IPS-NIHi11 (cell line): ENCODE measurements around the gene ACOXL.
A peak's percentile ranks its signal among the peaks of the same experiment; 100 is the strongest.
"Not testable (repeated sequence)": the region's sequence is repeated elsewhere in the genome, so short reads cannot be mapped to it uniquely, and the experiment has no call there.

Experiments
- DNase-seq: peaks from one replicate; pipeline ENCODE4 v3.0.0; 2012; ENCODE audit warnings: mixed read lengths, low spot score

The ACOXL gene

DNA sequence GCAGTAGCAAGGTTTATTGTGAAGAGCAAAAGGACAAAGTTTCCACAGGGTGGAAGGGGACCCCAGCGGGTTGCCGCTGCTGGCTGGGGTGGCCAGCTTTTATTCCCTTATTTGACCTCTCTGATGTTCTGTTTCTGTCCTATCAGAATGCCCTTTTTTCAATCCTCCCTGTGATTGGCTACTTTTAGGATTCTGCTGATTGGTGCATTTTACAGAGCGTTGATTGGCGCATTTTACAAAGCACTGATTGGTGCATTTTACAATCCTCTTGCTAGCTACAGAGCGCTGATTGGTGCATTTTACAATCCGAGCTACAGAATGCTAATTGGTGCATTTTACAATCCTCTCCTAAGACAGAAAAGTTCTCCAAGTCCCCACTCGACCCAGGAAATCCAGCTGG, 123.5 kb downstream of the ACOXL start:
- DNase-seq: not testable (repeated sequence)

- DNase-seq: no peak
Observed at GRCh38 chr2:110858135-110858725, 125.9 kb downstream of the ACOXL start.

- no peak for DNase-seq
Observed at GRCh38 chr2:110858993-110859701, 126.8 kb downstream of the ACOXL start.

GRCh38 chr2:110860630-110861029, 128.3 kb downstream of the ACOXL start:
- DNase-seq: no peak

DNA sequence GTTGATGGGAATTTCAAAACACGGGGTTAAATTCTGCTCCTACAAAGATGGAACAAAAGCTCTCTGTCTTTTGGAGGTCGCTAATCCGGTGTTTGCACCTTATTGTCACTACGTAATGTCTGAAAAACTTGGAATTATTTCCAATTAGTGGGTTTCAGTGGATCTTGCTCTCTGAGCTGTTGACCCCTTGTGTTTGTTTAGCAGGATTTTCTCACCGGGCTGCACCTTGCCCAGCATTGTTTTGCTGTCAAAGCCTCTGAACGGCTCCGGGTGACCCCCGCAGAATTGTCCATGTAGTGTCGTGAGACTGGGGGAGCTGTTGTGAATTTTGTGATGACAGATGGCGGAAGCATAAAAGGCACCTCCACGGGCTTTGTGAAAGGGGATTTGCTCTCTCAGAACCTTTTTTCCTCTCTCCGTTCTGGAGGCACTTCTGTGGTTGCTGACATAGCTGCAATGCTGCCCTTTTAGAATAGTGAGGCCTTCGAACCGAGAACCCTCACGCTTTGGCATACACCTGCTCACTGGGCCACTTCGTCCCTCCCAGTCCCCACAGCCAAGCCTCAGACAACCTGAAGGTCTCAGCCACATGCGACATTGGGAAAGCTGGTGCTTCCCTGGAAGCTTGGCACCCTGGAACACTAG, 129.4 kb downstream of the ACOXL start:
- DNase-seq: no peak

DNA sequence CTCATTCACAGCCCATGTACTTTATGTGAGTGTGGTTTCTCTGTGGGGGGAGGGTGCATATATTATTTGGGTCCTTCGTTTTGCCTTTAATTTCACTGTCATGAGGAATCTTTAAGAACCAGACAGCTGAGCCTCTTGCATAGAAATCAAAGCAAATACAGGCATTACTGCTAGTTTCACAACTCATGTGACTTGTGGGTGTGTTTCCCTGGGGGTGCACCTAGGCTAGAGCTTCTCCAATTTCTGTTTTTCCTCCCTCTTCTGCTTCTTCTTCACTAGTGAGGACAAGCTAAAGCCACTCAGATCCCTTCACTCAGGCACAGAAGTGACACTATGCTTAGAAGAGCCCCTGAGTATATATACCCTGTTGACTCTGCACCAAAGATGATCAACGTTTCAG, 131.4 kb downstream of the ACOXL start:
- DNase-seq: no peak

DNA sequence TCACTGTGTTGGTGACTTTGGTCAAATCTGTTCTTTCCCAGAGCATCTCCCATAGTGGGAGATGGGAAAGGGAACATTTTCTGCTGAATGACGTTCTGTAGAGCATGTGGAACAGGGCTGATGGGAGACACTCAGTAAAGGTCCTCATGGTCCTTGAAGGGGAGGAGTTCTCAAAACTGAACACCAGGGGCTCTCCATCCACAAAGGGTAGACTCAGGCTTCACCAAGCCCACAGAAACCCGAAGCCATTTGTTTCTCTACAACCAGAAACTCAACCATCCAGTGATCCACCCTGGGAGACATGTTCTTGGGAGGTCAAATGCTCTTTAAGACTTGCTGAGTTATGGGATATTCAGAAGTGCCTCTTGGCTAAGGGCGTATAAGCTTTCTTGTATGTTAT, 131.8 kb downstream of the ACOXL start:
- DNase-seq: no peak

GRCh38 chr2:110864731-110865130, 132.4 kb downstream of the ACOXL start:
- DNase-seq: no peak

DNA sequence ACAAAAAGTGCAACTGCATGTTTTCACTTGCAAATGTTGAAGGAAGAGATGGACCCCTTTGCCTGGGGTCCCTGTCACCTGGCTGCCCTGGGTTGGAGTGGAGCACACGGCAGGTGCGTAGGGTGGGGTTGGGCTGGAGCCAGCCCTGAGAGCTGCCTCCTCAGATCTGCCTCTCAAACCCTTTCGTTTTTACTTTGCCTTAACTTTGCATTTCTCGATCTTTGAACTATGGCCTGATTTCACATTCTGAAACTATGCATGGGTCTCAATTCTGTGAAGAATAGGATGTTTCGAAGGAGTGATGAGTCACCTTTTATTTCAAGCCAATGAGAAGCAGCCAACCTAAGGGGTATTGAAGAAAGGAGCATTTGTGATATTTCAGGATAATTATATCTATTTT, 132.8 kb downstream of the ACOXL start:
- DNase-seq: no peak

DNA sequence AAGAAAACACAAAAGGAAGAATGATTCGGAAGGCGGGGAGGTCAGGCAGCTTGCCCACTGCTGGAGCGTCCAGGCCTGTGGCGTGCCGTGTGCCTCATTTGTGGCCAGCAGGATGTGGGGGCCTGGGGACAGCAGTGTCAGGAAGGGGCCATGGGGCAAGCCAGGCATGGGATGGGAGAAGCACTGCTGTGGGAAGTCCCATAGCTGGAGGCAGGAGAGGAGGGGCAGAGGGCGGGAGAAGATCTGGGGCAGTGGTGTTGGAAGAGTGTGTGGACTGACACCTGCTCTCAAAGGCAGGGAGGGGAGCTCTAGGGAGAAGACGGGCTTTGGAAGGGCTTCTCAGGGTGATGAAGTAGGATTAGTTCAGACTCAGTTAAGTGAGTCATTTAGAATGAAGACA, 133.7 kb downstream of the ACOXL start:
- DNase-seq: no peak

DNA sequence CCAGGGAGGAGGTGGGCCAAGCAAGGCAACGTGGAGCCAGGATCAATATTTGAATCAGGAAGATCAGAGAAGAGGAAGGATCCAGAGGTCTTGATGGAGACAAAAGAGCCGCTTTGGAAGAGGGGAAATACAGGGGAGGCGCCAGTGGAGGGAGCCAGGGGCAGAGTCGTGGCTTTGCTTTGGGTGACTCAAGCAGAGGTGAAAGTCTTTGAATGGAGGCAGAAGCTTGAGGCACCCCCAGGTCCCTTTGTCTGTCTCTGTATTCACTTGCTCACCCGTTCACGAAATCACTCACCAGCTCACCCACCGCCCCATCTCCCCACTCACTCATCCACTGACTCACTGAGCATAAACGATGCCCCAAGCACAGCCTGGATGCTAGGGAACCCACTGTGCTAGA, 134.1 kb downstream of the ACOXL start:
- DNase-seq: no peak

DNA sequence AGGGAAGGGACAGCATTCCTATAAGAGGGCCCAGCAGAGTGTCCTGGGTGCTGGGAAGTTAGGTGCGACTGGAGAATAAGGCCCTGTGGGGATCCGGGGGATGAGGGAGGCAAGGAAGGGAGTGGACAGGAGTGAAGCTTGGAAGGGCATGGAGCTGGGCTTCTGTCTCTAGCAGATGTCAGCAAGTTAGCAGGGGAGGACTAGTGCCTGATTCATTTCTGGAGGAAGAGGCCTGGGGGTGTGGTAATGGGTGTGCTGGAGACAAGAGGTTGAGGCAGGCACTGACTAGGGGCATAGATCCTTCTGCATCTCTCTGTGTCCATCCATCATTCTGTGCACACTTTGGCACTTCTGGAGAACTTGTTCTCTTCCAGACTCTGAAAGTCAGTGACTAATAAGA, 134.7 kb downstream of the ACOXL start:
- no peak for DNase-seq

GRCh38 chr2:110868971-110869370, 136.6 kb downstream of the ACOXL start:
- no peak for DNase-seq

DNA sequence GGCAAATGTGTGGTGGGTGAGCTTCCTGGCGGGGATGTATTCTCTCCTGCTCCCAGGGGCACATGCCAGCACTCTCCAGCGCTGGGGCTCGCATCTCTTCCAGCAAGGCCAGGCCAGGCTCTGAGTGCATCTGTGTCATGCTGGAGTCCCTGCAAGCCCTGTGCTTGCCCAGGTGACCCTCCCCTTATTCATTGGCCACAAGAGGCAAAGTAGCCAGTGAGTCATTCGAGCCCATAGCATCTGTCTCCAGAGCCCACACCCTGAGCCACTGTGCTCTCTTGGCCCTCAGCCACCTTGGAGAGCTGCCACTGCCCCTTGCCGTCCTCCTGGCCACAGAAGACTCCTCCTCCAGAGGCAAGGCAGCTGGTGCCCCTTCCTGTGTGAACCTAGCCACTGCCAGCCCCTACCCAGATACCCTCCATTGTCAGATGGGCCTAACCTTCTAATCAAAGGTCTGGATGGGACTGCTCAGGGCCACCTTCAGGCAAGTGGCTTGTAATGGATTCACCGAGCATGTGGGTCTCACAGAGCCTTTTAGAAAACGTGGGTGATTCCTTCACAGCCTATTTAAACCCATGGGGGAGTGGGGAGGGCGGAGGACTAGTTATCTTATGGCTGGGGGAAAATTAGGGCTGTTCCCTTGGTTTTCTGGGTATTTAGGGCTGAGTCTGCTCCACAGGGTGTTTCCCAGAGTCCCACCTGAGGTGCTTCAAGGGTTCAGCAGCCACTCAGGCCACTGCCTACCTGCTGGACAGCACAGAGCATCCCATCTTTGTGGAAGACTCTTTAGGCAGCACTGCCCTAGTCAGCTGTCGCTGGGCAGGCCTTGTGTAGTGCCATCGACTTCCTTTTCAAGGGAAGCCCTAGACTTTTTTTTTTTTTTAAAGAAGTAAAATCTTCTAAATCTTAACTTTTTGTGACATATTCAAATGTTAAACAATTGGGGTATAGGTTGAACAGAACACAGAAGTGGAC, 137.4 kb downstream of the ACOXL start:
- DNase-seq: peak; percentile 41

DNA sequence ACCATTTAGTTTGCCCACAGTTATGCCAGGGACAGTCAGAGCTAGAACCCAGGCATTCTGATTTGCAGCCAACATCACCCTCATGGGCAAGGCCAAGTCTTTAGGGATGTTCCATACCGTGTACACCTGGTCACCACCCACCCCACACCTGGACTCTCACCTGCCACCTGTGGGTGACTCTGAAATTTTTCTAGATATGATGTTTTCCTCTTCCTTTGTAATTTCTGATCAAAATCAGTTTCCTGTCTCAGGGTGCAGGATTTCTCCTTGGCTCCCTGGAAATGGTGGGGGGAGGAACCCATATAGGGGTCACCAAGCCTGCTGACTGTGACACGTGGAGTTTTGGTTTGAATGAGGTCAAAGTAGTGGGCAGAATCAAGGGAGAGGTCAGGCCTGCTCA, 138.2 kb downstream of the ACOXL start:
- DNase-seq: no peak

- DNase-seq: no peak
Observed at GRCh38 chr2:110871637-110872036, 139.3 kb downstream of the ACOXL start.

DNA sequence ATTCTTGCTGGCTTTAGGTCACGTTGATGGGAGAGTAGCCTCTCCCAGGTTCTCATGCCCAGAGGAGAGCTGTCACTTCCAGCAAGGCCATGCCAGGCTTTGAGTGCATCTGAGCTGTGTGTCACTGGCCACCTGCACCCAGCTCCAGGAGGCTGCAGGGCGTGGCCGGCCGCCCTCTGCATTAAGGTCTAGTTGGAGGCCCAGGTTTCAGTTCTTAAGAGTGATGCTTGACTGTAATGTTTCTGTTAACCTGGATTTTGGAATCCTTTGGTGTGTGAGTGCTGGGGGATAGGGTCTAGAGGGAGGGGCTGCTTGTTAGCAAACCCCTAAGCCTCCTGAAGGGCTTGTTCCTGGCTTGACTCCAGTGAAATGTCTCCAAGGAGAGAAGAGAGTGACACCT, 140.1 kb downstream of the ACOXL start:
- DNase-seq: no peak

GRCh38 chr2:110873056-110873502, 140.7 kb downstream of the ACOXL start:
- no peak for DNase-seq

DNA sequence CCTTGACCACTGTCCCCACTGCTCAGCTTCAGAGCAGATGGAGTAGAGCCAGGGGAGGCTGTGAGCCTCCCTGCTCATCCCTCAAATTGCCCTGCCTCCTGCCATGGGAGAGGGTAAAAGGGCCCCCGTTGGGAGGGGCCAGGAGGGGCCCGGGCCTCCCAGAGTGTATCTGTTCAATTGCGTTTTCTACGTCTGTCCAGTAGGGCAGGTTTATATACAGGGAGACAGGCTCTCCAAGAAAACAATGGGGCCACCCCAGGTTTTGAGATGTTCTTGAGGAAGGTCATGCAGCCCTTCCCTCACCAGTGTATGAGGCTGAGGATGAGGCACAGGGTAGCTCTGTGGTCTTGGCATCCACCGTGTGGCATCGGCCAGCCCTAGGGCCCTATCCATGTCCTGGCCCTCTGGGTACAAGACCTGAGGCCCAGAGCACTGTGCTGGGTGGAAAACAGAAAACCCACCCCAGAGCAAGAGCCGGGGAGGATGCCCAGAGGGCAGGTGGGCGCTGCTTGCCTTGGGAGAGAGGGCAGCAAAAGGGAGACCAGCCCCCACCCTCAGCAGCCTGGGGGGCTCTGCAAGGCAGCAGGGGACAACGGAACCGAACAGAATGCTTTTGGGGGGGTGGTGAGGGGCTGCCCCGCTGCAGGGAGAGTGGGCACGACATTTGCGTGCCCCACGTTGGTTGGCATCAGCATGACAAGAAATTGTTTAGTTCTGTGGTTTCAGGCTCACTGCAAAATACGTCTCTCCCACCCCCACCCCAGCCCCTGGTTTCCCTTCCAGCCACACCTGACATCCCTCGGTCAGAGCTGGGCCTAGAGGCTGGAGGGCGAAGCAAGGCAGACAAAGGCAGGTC, 141.5 kb downstream of the ACOXL start:
- no peak for DNase-seq

- DNase-seq: no peak
Observed at GRCh38 chr2:110874453-110875383, 142.3 kb downstream of the ACOXL start.
